Stimulated activated CD4-positive, alpha-beta T cell treated with anti-CD3 and anti-CD28 coated beads, TNF-alpha, amount 100 ng/mL, for 1 hour (primary cell): ENCODE data around the gene WNT10A.
A peak's percentile ranks its signal among the peaks of the same experiment; 100 is the strongest.

Experiments used
- DNase-seq, 3 donors: peaks; one replicate each; pipeline ENCODE4 v3.0.0-alpha.2; 2020; ENCODE audit warnings: low read depth in 3 of 3, low spot score in 1 of 3

Gene WNT10A

GRCh38 chr2:218876562-218877219, 4.0 kb upstream of the WNT10A start:
- peak in 2 of 3 donors; percentile 63 to 64 for DNase-seq

GRCh38 chr2:218877331-218877730, 3.3 kb upstream of the WNT10A start:
- DNase-seq: no peak

GRCh38 chr2:218877891-218878290, 2.8 kb upstream of the WNT10A start:
- no peak for DNase-seq

GRCh38 chr2:218878486-218878885, 2.2 kb upstream of the WNT10A start:
- no peak for DNase-seq

GRCh38 chr2:218878926-218879761, 1.5 kb upstream of the WNT10A start:
- no peak for DNase-seq

- no peak for DNase-seq
These were observed 913 bp upstream of the WNT10A start for GRCh38 chr2:218879776-218880101.

GRCh38 chr2:218880859-218881594, 375 bp downstream of the WNT10A start:
- DNase-seq: no peak

GRCh38 chr2:218881744-218882460, 1.2 kb downstream of the WNT10A start:
- DNase-seq: no peak

- no peak for DNase-seq
These were observed 1.8 kb downstream of the WNT10A start for GRCh38 chr2:218882461-218882816.

GRCh38 chr2:218882866-218883366, 2.3 kb downstream of the WNT10A start:
- DNase-seq: no peak

GRCh38 chr2:218883491-218884490, 3.1 kb downstream of the WNT10A start:
- DNase-seq: no peak

- DNase-seq: no peak
These were observed 3.9 kb downstream of the WNT10A start for GRCh38 chr2:218884519-218884918.

- no peak for DNase-seq
These were observed 5.6 kb downstream of the WNT10A start for GRCh38 chr2:218885981-218886947.

- DNase-seq: no peak
These were observed 6.4 kb downstream of the WNT10A start for GRCh38 chr2:218887079-218887478.

- no peak for DNase-seq
These were observed 7.7 kb downstream of the WNT10A start for GRCh38 chr2:218888341-218888740.

GRCh38 chr2:218889937-218890336, 9.3 kb downstream of the WNT10A start:
- no peak for DNase-seq

GRCh38 chr2:218890369-218890768, 9.7 kb downstream of the WNT10A start:
- DNase-seq: no peak

- no peak for DNase-seq
These were observed 10.9 kb downstream of the WNT10A start for GRCh38 chr2:218891275-218892135.
